HPDE6-E6E7 (cell line): ENCODE results near the gene CDH4.

Experiments
- DNase-seq: peaks from one replicate; pipeline ENCODE4 v3.0.0; 2011; ENCODE audit warnings: missing footprints; ENCODE audit errors: extremely low spot score

CDH4 gene

DNA sequence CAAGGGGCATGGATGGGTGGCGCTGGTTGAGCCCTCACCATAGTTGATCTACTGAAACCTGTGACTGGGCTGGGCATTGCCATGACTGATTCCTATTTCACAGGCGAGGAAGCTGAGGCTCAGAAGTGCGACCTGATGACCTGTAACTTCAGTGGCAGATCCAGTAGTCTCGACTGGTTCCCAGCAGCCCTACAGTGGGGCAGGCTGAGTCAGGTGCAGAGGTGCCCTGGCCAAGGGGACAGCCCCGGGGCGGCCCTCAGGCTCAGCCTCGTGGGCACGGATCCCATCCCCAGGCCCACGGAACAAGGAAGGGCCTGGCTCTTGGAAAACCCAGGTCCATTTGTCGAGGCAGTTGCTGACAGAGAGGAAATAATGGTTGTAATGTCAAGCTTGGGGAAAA is 283.0 kb downstream of the CDH4 start:
- no peak for DNase-seq

DNA sequence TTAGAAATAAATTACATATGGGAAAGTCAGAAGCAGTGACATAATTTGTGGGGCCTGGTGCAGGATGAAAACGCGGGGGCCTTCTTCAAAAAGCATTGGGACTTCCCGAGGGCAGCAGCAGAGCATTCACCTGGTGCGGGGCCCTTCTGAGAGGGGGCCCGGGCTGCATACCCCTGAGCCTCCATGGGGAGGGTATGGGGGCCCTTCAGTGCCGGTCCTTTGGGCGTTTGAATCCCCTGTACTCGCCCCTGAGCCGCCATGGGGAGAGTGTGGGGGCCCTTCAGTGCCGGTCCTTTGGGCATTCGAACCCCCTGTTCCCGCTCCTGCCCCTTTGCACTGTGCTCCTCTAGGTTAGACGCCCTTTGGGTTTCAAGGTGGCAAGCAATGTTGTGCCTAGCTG is 283.5 kb downstream of the CDH4 start:
- no peak for DNase-seq

DNA sequence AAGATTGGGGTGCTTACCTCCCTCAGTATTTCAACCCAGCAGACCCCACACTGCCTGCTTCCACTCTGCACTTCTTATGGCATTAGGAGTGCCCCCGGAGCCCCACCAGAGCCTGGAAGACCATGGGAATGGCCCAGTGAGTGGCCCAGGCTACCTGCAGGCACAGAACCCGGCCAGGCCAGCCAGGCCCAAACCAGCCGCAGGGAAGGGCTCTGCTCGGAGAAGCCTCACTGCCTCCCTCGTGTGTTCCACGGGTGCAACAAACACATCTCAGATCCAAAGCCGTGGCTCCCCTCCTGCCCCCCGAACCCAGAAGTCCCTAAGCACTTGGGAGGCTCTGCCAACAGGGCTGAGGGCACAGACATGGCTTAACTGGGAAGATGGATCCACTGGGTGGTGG is 283.9 kb downstream of the CDH4 start:
- no peak for DNase-seq

DNA sequence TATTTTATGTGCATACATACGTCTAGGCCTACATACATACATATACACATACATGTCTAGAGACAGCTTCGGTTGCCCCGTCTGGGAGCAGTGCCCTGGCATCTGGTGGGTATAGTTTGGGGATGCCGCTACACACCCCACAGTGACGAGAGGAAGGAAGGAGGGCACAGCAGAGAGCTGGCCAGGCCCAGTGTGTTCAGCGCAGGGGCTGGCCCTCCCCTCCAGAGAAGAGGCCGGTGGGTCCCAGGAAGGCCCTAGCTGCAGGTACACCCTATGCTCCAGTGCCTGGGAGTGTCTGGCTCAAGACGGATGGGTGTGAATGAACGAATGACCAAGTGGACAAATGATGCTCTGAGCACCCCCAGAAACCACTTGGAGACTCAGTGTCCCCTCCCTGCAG is 284.6 kb downstream of the CDH4 start:
- DNase-seq, result no peak

DNA sequence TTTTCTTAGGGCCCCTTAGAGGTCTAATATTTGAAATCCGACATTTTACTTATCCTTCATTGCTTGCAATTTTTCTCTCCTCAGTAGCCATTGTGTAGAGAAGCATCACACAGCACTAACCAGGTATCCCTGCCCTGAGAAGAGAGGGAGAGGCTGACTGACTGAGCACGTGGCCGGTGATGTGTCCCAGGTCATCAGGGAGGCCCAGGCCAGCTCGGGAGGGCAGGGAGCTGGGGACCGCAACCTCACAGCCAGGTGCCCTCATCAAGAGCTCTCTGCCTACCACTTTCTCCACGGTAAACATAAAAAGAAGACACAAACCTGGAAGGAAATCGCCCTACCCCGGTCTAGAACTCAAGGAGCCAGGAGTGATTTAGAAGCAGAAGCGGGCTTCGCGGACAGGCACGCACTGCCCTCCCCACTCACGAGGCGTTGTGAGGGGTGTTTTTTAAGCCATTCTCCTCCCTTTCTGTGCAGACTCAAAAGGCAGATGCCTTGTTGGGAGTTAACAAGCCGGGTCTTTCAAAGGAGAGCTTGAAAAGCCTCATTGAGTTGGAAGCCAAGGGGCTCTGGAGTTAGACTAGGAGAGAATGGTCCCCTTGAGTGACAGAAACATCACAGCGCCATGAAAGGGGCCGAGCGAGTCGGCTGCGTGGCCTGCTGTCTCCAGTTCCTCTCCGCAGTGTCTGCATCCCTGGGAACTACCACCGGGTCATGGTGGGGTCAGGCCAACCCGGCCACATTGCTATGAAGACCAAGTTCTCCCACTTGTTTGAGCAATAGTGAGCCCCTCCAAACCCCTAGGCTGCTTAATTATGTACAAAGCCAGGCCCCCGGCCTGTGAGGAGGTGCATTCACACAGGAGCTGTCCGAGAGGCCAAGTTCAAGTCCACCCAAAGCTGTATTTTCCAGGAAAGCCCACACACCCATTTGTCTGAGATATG is 285.4 kb downstream of the CDH4 start:
- DNase-seq, result no peak

DNA sequence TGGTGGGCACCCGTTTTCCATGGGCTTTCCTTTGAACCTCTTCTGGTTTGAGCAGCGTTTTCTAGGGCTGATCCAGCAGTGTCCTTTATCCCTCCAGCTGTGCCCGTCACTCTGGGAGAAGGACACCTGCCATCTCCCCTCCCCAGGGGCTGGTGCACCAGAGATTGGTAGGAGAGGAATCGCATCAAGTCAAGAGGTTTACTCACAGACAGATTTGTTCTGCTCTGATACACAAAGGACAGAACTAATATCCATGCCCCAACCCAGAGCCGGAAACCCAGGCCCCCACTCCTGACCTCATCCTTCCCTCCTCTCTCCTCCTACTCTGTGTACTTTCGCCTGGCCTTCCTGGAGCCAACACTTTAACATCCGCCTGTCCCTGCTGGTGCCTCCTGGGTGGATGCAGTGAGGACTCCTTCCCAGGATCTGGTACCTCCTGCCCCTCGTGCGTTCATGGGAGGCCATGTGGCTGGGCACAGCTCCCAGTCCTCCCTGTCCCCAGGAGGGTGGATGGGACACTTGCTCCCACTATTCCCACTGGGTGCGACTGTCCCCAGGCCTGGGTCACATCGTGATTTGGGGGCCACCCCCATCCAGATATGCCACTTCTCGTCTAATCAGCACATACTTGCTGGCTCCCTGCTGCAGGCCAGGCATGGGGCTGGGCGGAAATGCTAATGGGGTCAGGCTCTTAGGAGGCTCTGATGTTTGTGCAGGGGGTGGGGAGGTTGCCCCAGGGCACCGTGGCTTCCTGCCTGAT is 286.3 kb downstream of the CDH4 start:
- no peak for DNase-seq

DNA sequence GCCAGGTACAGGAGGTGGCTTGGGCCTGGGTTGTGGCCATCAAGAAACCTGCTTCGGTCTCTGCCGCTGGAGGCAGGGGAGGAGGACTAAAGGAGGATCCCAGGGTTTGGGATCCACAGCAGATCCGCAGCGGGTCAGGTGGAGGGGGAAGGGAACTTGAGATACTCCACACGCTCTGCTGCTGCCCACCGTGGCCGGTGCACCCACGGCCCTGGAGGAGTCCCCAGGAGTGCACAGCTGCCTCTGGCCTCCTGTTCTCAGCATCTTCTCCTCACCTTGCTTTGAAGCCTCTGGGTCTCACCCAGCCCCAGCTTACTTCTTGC is 286.8 kb downstream of the CDH4 start:
- no peak for DNase-seq

- DNase-seq, result no peak
Observed at GRCh38 chr20:61539706-61540360, 287.8 kb downstream of the CDH4 start.

GRCh38 chr20:61541537-61541936 is 289.5 kb downstream of the CDH4 start:
- no peak for DNase-seq

- DNase-seq, result no peak
Observed at GRCh38 chr20:61543086-61543485, 291.0 kb downstream of the CDH4 start.

DNA sequence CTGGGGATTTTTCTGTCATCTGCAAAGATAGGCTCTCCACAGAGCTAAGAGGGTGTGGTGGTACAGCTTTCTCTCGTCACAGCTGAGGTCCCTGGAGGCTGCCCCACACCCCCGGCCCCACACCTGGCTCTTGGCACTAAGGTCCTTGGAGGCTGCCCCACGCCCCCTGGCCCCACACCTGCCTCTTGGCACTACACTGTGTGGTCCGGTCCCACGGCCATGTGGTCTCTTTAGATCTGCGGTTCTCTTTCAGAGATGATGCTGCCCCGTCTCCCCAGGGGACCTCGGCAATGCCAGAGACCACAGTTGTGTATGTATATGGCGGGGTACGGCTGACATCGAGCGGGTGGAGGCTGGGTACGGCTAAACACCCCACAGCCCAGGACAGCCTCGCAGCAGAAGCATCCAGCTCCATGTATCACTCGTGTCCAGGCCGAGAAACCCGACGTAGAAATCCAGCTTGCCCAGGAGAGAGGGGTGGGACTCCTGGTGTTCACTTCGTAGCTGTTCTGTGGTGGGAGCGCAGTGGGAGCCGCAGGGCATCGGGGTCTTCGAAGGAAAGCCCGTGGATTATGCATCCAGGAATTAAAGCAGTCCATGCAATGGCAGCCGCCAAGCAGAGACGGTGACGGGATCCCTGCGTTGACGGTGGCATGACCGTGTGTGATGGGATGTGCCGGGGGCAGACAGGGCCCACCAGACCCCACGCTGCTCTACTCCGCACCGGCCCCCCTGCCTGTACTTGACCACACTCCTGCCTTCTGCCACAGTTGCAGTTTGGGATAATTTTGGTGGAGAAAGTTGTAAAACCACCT is 292.1 kb downstream of the CDH4 start:
- DNase-seq, result no peak

GRCh38 chr20:61544910-61545889 is 293.1 kb downstream of the CDH4 start:
- no peak for DNase-seq

DNA sequence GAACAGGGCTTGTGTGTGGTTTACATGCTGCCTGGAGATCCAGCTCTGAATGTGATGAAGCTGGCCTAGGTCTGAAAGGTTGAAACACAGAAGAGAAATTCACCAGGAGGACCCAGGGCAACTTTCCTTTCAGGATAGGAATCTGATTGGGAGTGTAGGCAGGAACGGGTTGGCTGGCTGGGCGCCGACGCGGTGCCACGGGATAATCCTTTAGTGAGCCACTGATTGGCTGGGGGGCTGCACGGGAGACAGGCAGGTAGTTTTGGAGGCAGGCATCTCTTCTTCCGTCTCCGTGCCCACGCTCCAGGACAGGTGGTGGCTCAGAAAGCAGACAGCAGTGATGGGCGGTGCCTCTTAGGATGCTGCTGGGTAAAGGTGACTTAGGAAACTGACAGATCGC is 294.6 kb downstream of the CDH4 start:
- no peak for DNase-seq

DNA sequence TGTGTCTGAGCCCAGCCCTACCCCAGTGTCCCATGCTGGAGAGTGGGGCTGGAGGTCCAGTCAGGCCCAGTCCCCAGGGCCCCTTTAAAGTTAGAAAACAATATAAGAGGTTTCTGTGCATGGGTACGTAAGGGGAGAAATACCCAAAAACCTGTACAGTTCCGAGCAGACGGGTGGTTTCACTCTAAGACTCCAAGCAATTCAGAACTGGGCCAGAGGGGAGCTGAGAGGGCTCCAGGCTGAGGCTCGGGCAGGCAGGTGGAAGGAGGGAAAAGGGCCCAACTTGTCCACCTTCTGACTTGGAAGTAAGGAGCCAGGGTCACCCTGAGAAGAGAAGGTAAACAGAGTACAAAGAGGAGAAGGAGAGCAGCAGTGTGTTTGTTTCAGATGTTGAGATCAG is 296.0 kb downstream of the CDH4 start:
- DNase-seq, result no peak

DNA sequence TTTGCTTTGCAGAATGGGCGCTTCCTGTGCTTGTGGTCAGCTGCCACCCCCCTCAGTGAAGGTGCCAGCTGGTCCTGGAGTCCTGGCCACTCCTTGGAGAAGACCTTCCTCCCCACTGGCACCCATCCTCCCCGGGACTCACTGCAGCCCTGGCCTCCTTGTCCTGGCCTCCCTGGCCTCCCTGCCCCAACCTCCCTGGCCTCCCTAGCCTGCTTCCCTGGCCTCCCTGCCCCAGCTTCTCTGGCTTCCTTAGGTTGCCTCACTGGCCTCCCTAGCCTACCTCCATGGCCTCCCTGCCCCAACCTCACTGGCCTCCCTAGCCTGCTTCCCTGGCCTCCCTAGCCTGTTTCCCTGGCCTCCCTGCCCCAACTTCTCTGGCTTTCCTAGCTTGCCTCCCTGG is 297.8 kb downstream of the CDH4 start:
- no peak for DNase-seq

DNA sequence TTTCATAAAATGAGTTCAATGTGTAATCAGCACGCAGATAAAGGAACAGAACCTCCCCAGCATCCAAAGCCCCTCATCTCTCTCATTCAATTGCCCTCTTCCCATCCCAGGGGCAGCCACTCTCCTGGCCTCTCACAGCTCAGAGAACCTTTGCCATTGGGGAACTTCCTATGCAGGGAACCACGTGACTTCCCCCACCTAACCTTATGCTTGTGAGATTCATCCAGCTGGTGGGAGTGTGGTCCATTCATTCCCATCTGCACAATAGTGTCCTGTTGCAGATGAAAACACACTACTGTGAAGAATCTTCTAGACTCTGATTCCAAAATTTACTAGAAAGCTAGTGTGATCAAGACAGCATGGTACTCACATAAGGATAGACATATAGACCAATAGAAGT is 299.3 kb downstream of the CDH4 start:
- DNase-seq, result no peak

- DNase-seq, result no peak
Observed at GRCh38 chr20:61554617-61555016, 302.6 kb downstream of the CDH4 start.

- no peak for DNase-seq
Observed at GRCh38 chr20:61555566-61555965, 303.5 kb downstream of the CDH4 start.

GRCh38 chr20:61556111-61556510 is 304.1 kb downstream of the CDH4 start:
- no peak for DNase-seq

GRCh38 chr20:61556673-61557072 is 304.6 kb downstream of the CDH4 start:
- no peak for DNase-seq

DNA sequence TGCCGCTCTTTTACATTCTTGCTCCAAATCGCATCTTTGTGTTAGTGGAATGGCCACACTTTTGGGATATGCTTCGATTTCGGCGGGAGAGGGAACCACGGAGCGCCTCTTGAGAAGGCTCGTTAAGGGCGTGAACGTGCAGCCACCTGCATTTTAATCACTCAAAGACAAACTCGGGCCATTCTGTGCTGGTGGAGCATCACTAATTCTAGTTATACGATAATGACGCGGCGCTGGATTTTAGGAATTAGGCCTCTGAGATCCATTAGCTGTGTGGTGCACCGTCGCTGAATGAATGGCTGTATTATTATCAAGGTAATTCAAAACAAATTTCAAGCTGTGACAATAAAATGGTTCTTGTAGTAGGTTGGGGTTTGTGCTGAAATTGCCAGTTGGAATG is 305.6 kb downstream of the CDH4 start:
- DNase-seq, result no peak
